SK-N-SH (cell line): ENCODE measurements around the gene ACAT2. TPM values are rescaled to one million over a fixed set of nuclear protein-coding genes. Genes with fewer than 3 reads are reported as not detected.

Experiments
- CTCF ChIA-PET: fragments of 300-600, 350-600 bp; formaldehyde crosslinking; extraction: SDS; loops from one replicate; lab custom pipeline; 2021; lab: Yijun Ruan, JAX
- POLR2A ChIA-PET: fragments of 350-600 bp; sonication (Branson Sonifier 250); formaldehyde crosslinking; extraction: SDS; loops from one replicate; lab custom pipeline; 2020; ENCODE audit warnings: antibody characterized with exemption, inconsistent platforms; lab: Yijun Ruan, JAX
- DNase-seq: peaks from one replicate; pipeline ENCODE4 v3.0.0; 2012
- H2AFZ ChIP-seq: fragments of 200-600 bp; sonication (generic); 2 replicates; pipeline ENCODE4 v1.8.1; 2016; ENCODE audit warnings: antibody characterized with exemption, mild to moderate bottlenecking, low read depth
- H3F3A ChIP-seq: fragments of 200-600 bp; sonication (generic); replicated peaks from 2 replicates; pipeline ENCODE3; 2016; ENCODE audit warnings: antibody characterized with exemption, mild to moderate bottlenecking; ENCODE audit not compliant: insufficient read depth
- H3K27ac ChIP-seq, 2 experiments: fragments of 200-500 bp in 1 of 2; fragments of 200-600 bp in 1 of 2; sonication (Bioruptor generic) in 1 of 2; sonication (generic), shearing (Covaris generic) in 1 of 2; 2 replicates each; pipeline versions ENCODE4 v1.5.1 to v1.6.1; 2014 to 2016; ENCODE audit warnings: low read depth in 2 of 2, inconsistent platforms in 1 of 2, low read length in 1 of 2, mild to moderate bottlenecking in 1 of 2, mixed read lengths in 1 of 2
- H3K27me3 ChIP-seq: fragments of 200-600 bp; sonication (generic), shearing (Covaris generic); 2 replicates; pipeline ENCODE4 v1.6.1; 2016; ENCODE audit warnings: mixed run types; ENCODE audit not compliant: insufficient read depth
- H3K36me3 ChIP-seq, 2 experiments: fragments of 200-500 bp in 1 of 2; fragments of 200-600 bp in 1 of 2; sonication (Bioruptor generic) in 1 of 2; sonication (generic) in 1 of 2; replicated peaks in 1 of 2; 2 replicates each; pipeline versions ENCODE3 to v1.5.1; 2014 to 2016; ENCODE audit warnings: low read length in 1 of 2, mild to moderate bottlenecking in 1 of 2; ENCODE audit not compliant: insufficient read depth in 2 of 2, control insufficient read depth in 1 of 2
- H3K4me1 ChIP-seq, 2 experiments: fragments of 200-500 bp in 1 of 2; fragments of 200-600 bp in 1 of 2; sonication (Bioruptor generic) in 1 of 2; sonication (generic), shearing (Covaris generic) in 1 of 2; 2 replicates each; pipeline versions ENCODE4 v1.5.1 to v1.6.1; 2014 to 2016; ENCODE audit warnings: low read depth in 1 of 2, low read length in 1 of 2, mixed run types in 1 of 2; ENCODE audit not compliant: insufficient read depth in 2 of 2, control insufficient read depth in 1 of 2
- H3K4me2 ChIP-seq: fragments of 200-600 bp; sonication (generic), shearing (Covaris generic); 2 replicates; pipeline ENCODE4 v1.6.1; 2017; ENCODE audit warnings: mixed run types
- H3K4me3 ChIP-seq, 2 experiments: fragments of 200-500 bp in 1 of 2; fragments of 200-600 bp in 1 of 2; sonication (Bioruptor generic) in 1 of 2; sonication (generic), shearing (Covaris generic) in 1 of 2; 2 replicates each; pipeline versions ENCODE4 v1.5.1 to v1.8.1; 2014 to 2016; ENCODE audit warnings: low read depth in 2 of 2, inconsistent platforms in 1 of 2, low read length in 1 of 2, mild to moderate bottlenecking in 1 of 2, mixed read lengths in 1 of 2, moderate library complexity in 1 of 2
- H3K79me2 ChIP-seq: fragments of 200-600 bp; sonication (generic); 2 replicates; pipeline ENCODE4 v1.8.1; 2017; ENCODE audit warnings: mild to moderate bottlenecking; ENCODE audit not compliant: insufficient read depth
- H3K9ac ChIP-seq: fragments of 200-600 bp; sonication (generic); 2 replicates; pipeline ENCODE4 v1.6.1; 2017; ENCODE audit warnings: mixed run types
- H3K9me2 ChIP-seq: fragments of 200-600 bp; sonication (generic); 2 replicates; pipeline ENCODE4 v1.6.1; 2017; ENCODE audit warnings: mixed run types
- H3K9me3 ChIP-seq: fragments of 200-600 bp; sonication (generic); 2 replicates; pipeline ENCODE4 v1.6.1; 2017; ENCODE audit warnings: mixed run types, mild to moderate bottlenecking, moderate library complexity
- H4K20me1 ChIP-seq: fragments of 200-600 bp; sonication (generic); 2 replicates; pipeline ENCODE4 v1.6.1; 2017; ENCODE audit warnings: mild to moderate bottlenecking, mixed run types; ENCODE audit not compliant: insufficient read depth
- CTCF ChIP-seq: fragments of 200-600 bp; sonication (generic); IDR thresholded peaks from 2 replicates; pipeline ENCODE4 v1.6.1; 2017; ENCODE audit warnings: antibody characterized with exemption, mild to moderate bottlenecking, moderate library complexity
- ELF1 ChIP-seq: IDR thresholded peaks from 2 replicates; pipeline ENCODE4 v1.4.0; 2012
- EP300 ChIP-seq, 2 experiments: IDR thresholded peaks; 2 replicates each; pipeline versions ENCODE4 v1.4.0 to v1.6.1; 2012; ENCODE audit warnings: borderline replicate concordance in 1 of 2, low read depth in 1 of 2, low read length in 1 of 2
- EZH2phosphoT487 ChIP-seq: fragments of 200-600 bp; sonication (generic); IDR thresholded peaks from 2 replicates; pipeline ENCODE4 v1.6.1; 2017; ENCODE audit warnings: low read depth, mixed run types, mild to moderate bottlenecking, antibody characterized with exemption, moderate library complexity, borderline replicate concordance
- FOSL2 ChIP-seq: IDR thresholded peaks from 2 replicates; pipeline ENCODE4 v1.4.0; 2012; ENCODE audit warnings: low read depth, mild to moderate bottlenecking, moderate library complexity, borderline replicate concordance
- FOXJ3 ChIP-seq: sonication (generic); formaldehyde crosslinking; IDR thresholded peaks from 2 replicates; pipeline ENCODE4 v1.5.1; 2020; ENCODE audit warnings: mild to moderate bottlenecking, missing genetic modification reagents
- GABPA ChIP-seq: IDR thresholded peaks from 2 replicates; pipeline ENCODE4 v1.4.0; 2012; ENCODE audit warnings: low read depth, mild to moderate bottlenecking
- GATA2 ChIP-seq: sonication (generic); formaldehyde crosslinking; IDR thresholded peaks from 2 replicates; pipeline ENCODE4 v1.5.0; 2020; ENCODE audit warnings: mild to moderate bottlenecking, missing genetic modification reagents
- MEF2A ChIP-seq: IDR thresholded peaks from 2 replicates; pipeline ENCODE4 v1.4.0; 2012; ENCODE audit warnings: low read depth, borderline replicate concordance
- NFIC ChIP-seq: IDR thresholded peaks from 2 replicates; pipeline ENCODE4 v1.4.0; 2012; ENCODE audit warnings: borderline replicate concordance
- NRF1 ChIP-seq: IDR thresholded peaks from 2 replicates; pipeline ENCODE4 v1.6.1; 2012; ENCODE audit warnings: low read depth, mild to moderate bottlenecking, low read length
- PBX3 ChIP-seq: IDR thresholded peaks from 2 replicates; pipeline ENCODE4; 2012
- POLR2AphosphoS5 ChIP-seq: IDR thresholded peaks from 2 replicates; pipeline ENCODE4 v1.6.1; 2012; ENCODE audit warnings: low read depth, low read length
- RCOR1 ChIP-seq: fragments of 150-350 bp; IDR thresholded peaks from 2 replicates; pipeline ENCODE4 v1.6.1; 2017; ENCODE audit warnings: antibody characterized with exemption, low read length
- RXRA ChIP-seq: IDR thresholded peaks from 2 replicates; pipeline ENCODE4 v1.4.0; 2012; ENCODE audit warnings: low read depth, mild to moderate bottlenecking, borderline replicate concordance
- SIN3A ChIP-seq: IDR thresholded peaks from 2 replicates; pipeline ENCODE4 v1.6.1; 2012; ENCODE audit warnings: low read depth, mild to moderate bottlenecking, low read length, moderate library complexity, borderline replicate concordance
- TCF12 ChIP-seq: IDR thresholded peaks from 2 replicates; pipeline ENCODE4 v1.4.0; 2012
- TEAD4 ChIP-seq: IDR thresholded peaks from 2 replicates; pipeline ENCODE4 v1.4.0; 2012; ENCODE audit warnings: mild to moderate bottlenecking, borderline replicate concordance; ENCODE audit not compliant: insufficient read depth
- USF1 ChIP-seq: IDR thresholded peaks from 2 replicates; pipeline ENCODE4 v1.4.0; 2012; ENCODE audit warnings: low read depth, borderline replicate concordance
- USF2 ChIP-seq: fragments of 150-350 bp; IDR thresholded peaks from 2 replicates; pipeline ENCODE4 v1.6.1; 2017; ENCODE audit warnings: antibody characterized with exemption, low read length, low read depth, borderline replicate concordance
- WGBS: methylation state at CpG from one replicate; pipeline ENCODE4 v1.1.6; 2017; ENCODE audit warnings: low lambda C conversion rate; 5-methylcytosine and 5-hydroxymethylcytosine counted together
- polyA plus RNA-seq, 3 experiments: library from polyadenylated mRNA; depleted of rRNA; stranded (reverse); fragments of >200 nt; gene quantifications; 2 replicates each; pipeline ENCODE4 v1.2.3, GENCODE V29; 2012

ACAT2 gene
- polyA plus RNA-seq, 1 of the 3 experiments (the other 2 are of a cell fraction), result 13.1 TPM

- peaks cover 0 to 8% of the 10 kb centered on the region in 2 experiments for H3K36me3 ChIP-seq
- no peak overlapping the region for H2AFZ ChIP-seq
- H3K9me3 ChIP-seq, result no peaks in the 10 kb centered on the region
- 96% methylated on average over 2 of the region's 2 CpGs for WGBS
- no peak overlapping the region for H3K9ac ChIP-seq
- H3K27me3 ChIP-seq, result no peaks in the 10 kb centered on the region
- CTCF ChIA-PET, result interaction anchor here (1.2 kb wide), 1 partner anchor 31 kb away, joined by 3 read pairs; no protein-coding TSS in a partner anchor
- POLR2A ChIA-PET, result interaction anchor here (0.7 kb wide), 1 partner anchor 726 kb away, joined by 3 read pairs; no protein-coding TSS in a partner anchor
- TF ChIP-seq NRF1 (no peak), PBX3 (no peak), RCOR1 (no peak), EP300 (IDR thresholded peaks at IDR 0.05; ENCODE audit: borderline replicate concordance in 1 of 2, low read depth in 1 of 2, low read length in 1 of 2) (no peak), TCF12 (no peak), MEF2A (no peak), GABPA (no peak), ELF1 (no peak), TEAD4 (no peak), SIN3A (no peak), GATA2 (no peak), USF1 (no peak), NFIC (no peak), RXRA (no peak), USF2 (no peak), CTCF (no peak), FOSL2 (no peak), EZH2phosphoT487 (no peak), POLR2AphosphoS5 (no peak), FOXJ3 (no peak)
- no peak for DNase-seq
- peaks cover 69% of the 10 kb centered on the region for H3K79me2 ChIP-seq
- peaks cover 4% of the 10 kb centered on the region for H4K20me1 ChIP-seq
- H3K4me1 ChIP-seq, result no peaks in the 10 kb centered on the region; a peak in 2 of 4 replicates
- no peaks in the 10 kb centered on the region for H3K9me2 ChIP-seq
- H3K4me3 ChIP-seq, result no peak overlapping the region
- no peak overlapping the region for H3K27ac ChIP-seq
- no peak overlapping the region for H3K4me2 ChIP-seq
- H3F3A ChIP-seq, result peaks cover 6% of the 10 kb centered on the region
These were observed 38.6 kb upstream of the ACAT2 start for GRCh38 chr6:159723259-159723658.
